ENCODE results near the gene TMPRSS13.

TMPRSS13 gene

DNA sequence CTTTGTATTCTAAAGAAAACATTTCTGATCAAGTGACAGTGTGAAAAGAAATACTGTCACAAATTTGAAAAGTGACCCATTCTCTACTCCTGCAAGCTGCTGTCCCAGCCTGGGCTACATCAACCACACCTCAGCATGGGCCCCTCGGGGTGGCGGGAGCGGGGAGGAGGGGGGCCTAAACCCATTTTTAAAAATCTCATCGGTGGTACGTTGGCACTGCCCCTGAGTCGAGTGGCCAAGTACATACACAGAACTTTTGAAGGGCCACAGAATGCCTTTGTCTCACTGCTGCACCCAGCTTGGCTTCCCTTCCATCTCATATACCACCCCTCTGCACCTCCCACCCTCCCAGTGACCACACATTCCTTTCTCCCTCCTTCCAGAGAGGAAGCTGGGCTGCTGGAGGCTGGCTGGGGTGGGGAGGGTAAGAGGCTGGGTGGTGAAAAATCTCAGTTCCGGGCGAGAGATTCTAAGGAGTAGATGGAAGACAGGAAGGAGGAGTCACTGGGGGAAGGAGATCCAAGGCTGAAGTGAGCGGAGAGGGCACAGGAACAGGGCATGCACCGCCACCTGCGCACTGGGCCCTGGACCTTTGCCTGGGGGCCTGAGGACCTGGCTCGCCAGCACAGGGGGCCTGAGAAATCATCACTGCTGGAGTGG is 73.9 kb downstream of the TMPRSS13 start:
- DNase-seq (ENCODE audit: low read depth in 2 of 2): no peak

DNA sequence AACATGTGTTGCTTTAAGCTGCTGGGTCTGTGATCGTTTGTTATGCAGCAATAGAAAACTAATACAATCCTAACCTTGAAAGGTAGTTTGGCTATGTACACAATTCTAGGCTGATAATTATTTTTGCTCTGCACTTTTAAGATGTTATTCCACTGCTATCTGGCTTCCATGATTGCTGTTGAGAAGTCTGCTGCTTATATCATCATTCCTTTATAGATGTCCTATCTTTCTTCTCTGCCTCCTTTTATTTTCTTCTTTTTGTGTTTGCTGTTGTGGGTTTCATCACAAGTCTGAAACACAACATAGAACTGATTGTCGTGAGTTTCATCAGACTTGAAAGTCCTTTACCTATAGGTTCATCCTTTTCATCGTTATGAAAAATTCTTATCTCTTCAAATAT is 76.9 kb downstream of the TMPRSS13 start:
- no peak for DNase-seq (ENCODE audit: low read depth in 2 of 2)

DNA sequence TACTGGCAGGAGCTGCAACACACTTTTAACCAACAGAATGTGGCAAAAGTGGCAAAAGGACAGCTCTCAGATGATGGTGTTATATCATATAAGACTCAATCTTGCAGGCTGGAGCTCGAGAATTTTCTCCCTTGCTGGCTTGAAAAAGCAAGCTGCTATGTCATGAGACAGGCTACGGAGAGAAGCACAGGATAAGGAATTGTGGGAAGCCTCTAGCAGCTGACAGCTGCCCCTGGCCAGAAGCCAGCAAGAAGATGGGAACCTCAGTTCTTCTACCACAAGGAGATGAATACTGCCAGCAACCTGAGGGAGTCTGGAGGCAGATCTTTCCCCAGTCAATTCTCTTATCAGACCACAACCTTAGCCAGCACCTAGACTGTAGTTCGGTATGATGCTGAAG is 77.3 kb downstream of the TMPRSS13 start:
- DNase-seq (ENCODE audit: low read depth in 2 of 2): no peak

DNA sequence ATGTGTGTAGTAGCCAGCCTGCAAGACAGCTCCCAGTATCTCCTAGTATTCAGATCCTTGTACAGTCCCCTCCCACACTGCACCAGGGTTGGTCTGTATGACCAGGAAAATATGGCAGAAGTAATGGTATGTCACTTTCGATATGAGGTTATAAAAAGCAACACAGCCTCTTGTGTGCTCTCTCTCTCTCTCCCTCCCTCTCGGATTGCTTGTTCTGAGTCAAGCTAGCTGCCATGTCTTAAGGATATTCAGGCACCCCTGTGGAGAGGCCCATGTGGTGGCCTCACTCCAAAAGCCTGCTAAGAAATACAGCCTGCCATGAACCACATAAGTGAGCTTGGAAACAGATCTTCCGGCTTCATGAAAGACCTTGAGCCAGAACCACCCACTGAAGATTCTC is 78.1 kb downstream of the TMPRSS13 start:
- no peak for DNase-seq (ENCODE audit: low read depth in 2 of 2)

Measured in stimulated activated CD8-positive, alpha-beta memory T cell treated with anti-CD3 and anti-CD28 coated beads, Interleukin-7, amount 100 ng/mL, for 4 hours (primary cell).